Smooth muscle cell (in vitro differentiated cells): ENCODE data around the gene WWOX. TPM values are rescaled to one million over a fixed set of nuclear protein-coding genes. Genes with fewer than 3 reads are reported as not detected.

Experiments used
- DNase-seq: peaks from one replicate; lab custom pipeline; 2025; ENCODE audit not compliant: unreplicated experiment; lab: John Stamatoyannopoulos, UW
- H2AFZ ChIP-seq: fragments of 200-600 bp; sonication (generic); 2 replicates; pipeline ENCODE4 v1.6.0; 2016; ENCODE audit warnings: antibody characterized with exemption, low read depth, mild to moderate bottlenecking
- H3F3A ChIP-seq: fragments of 200-600 bp; sonication (generic); 2 replicates; pipeline ENCODE4 v1.6.0; 2017; ENCODE audit warnings: antibody characterized with exemption, low read depth
- H3K27ac ChIP-seq: fragments of 200-600 bp; sonication (generic); 2 replicates; pipeline ENCODE4 v1.5.1; 2016; ENCODE audit warnings: low read depth, mild to moderate bottlenecking
- H3K27me3 ChIP-seq: fragments of 200-600 bp; sonication (generic); 2 replicates; pipeline ENCODE4 v1.6.1; 2016; ENCODE audit warnings: low read depth, mild to moderate bottlenecking
- H3K36me3 ChIP-seq: fragments of 200-600 bp; sonication (generic); 2 replicates; pipeline ENCODE4 v1.5.1; 2016; ENCODE audit warnings: low read depth
- H3K4me1 ChIP-seq: fragments of 200-600 bp; sonication (generic); 2 replicates; pipeline ENCODE4 v1.5.1; 2016; ENCODE audit warnings: low read depth
- H3K4me2 ChIP-seq: fragments of 200-600 bp; sonication (generic); 2 replicates; pipeline ENCODE4 v1.6.0; 2016; ENCODE audit warnings: mild to moderate bottlenecking
- H3K4me3 ChIP-seq: fragments of 200-600 bp; sonication (generic); 2 replicates; pipeline ENCODE4 v1.5.1; 2016; ENCODE audit warnings: mild to moderate bottlenecking
- H3K79me2 ChIP-seq: fragments of 200-600 bp; sonication (generic); 2 replicates; pipeline ENCODE4 v1.6.0; 2016; ENCODE audit warnings: low read depth, mild to moderate bottlenecking
- H3K9ac ChIP-seq: fragments of 200-600 bp; sonication (generic); 2 replicates; pipeline ENCODE4 v1.6.0; 2016; ENCODE audit warnings: low read depth
- H3K9me3 ChIP-seq: fragments of 200-600 bp; sonication (generic); replicated peaks from 2 replicates; pipeline ENCODE4 v1.5.1; 2016; ENCODE audit warnings: low read depth
- H4K20me1 ChIP-seq: fragments of 200-600 bp; sonication (generic); 2 replicates; pipeline ENCODE4 v1.6.0; 2016; ENCODE audit warnings: low read depth
- WGBS: methylation state at CpG from one replicate; pipeline ENCODE4 v1.1.7; 2016; ENCODE audit warnings: low lambda C conversion rate; 5-methylcytosine and 5-hydroxymethylcytosine counted together
- polyA plus RNA-seq: library from polyadenylated mRNA; unstranded; fragments of >200 nt; fragmentation: Nextera tagmentation; extraction: Ambion mirVana; gene quantifications from 2 replicates; pipeline ENCODE4 v1.2.1, GENCODE V29; 2016
- total RNA-seq: library from RNA; depleted of rRNA; stranded (reverse); fragments of >200 nt; gene quantifications from 2 replicates; pipeline ENCODE4 v1.2.3, GENCODE V29; 2014
- TF ChIP-seq, protein P1 (sequence below): fragments of 200-600 bp; sonication (generic); IDR thresholded peaks from 2 replicates; pipeline ENCODE4 v1.5.1; 2017; ENCODE audit warnings: borderline replicate concordance, mild to moderate bottlenecking, antibody characterized with exemption; ENCODE audit not compliant: insufficient read depth, poor library complexity, severe bottlenecking

Gene WWOX
- total and polyA plus RNA-seq, 2 experiments from 2014 or later = 7.5 to 14.0 TPM

DNA sequence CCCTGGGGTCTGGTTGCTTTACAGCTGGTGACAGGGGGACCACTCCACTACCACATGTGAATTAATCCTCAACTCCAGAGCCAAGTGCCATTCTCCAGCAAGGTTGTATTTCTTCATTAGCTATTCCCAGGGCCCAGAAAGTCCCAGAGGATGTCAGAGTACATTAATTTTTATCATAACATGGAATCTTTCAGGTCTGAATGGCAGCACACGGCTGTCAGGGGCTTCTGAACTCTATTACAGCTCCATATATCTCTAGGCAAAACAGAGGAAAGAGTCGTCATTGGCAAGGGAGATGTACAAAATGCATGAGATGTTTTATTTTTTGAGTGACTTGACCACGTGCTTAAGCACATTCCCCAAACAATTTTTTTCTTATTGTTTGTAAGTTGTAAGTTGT lies 303.4 kb downstream of the WWOX start:
- Histone ChIP-seq H3F3A (no peaks in the 10 kb centered on the region), H3K4me1 (peaks cover 3% of the 10 kb centered on the region), H3K4me3 (no peak overlapping the region), H4K20me1 (no peaks in the 10 kb centered on the region), H3K79me2 (no peaks in the 10 kb centered on the region), H3K36me3 (no peaks in the 10 kb centered on the region), H3K4me2 (no peak overlapping the region), H2AFZ (no peak overlapping the region), H3K9me3 (no peaks in the 10 kb centered on the region), H3K9ac (no peak overlapping the region), H3K27me3 (no peaks in the 10 kb centered on the region), H3K27ac (no peak overlapping the region)
- no peak for DNase-seq
- WGBS = 88% methylated on average over 3 of the region's 3 CpGs
- TF ChIP-seq, protein P1, sequence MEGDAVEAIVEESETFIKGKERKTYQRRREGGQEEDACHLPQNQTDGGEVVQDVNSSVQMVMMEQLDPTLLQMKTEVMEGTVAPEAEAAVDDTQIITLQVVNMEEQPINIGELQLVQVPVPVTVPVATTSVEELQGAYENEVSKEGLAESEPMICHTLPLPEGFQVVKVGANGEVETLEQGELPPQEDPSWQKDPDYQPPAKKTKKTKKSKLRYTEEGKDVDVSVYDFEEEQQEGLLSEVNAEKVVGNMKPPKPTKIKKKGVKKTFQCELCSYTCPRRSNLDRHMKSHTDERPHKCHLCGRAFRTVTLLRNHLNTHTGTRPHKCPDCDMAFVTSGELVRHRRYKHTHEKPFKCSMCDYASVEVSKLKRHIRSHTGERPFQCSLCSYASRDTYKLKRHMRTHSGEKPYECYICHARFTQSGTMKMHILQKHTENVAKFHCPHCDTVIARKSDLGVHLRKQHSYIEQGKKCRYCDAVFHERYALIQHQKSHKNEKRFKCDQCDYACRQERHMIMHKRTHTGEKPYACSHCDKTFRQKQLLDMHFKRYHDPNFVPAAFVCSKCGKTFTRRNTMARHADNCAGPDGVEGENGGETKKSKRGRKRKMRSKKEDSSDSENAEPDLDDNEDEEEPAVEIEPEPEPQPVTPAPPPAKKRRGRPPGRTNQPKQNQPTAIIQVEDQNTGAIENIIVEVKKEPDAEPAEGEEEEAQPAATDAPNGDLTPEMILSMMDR = no peak

DNA sequence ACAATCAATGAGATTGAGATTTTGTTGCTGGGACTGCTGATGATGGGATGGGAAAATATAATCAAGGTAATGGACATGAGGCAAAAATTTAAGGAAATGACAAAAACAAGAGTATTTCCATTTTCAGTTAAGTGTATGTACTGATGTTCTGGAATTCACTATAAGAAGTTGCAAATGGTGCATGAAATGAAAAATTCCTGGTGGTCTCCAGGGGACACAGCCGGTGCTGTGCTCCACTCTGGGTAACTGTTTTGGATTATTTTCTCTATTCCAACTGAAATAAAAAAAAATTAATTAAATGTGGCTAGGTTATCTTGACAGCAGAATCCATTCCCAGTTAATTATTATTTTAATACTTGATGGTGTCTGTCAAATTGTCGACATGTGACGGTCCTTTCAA lies 305.6 kb downstream of the WWOX start:
- H3K9ac ChIP-seq = no peak overlapping the region
- no peak overlapping the region for H3K4me2 ChIP-seq
- no peaks in the 10 kb centered on the region for H3K9me3 ChIP-seq
- peaks cover 3% of the 10 kb centered on the region for H3K4me1 ChIP-seq
- no peaks in the 10 kb centered on the region for H3F3A ChIP-seq
- no peaks in the 10 kb centered on the region for H3K36me3 ChIP-seq
- DNase-seq = no peak
- no peaks in the 10 kb centered on the region for H3K27me3 ChIP-seq
- no peak overlapping the region for H2AFZ ChIP-seq
- no peaks in the 10 kb centered on the region for H4K20me1 ChIP-seq
- H3K4me3 ChIP-seq = no peak overlapping the region
- TF ChIP-seq, protein P1 = no peak
- no peak overlapping the region for H3K27ac ChIP-seq
- no peaks in the 10 kb centered on the region for H3K79me2 ChIP-seq
- WGBS = 92% methylated on average over 3 of the region's 3 CpGs

DNA sequence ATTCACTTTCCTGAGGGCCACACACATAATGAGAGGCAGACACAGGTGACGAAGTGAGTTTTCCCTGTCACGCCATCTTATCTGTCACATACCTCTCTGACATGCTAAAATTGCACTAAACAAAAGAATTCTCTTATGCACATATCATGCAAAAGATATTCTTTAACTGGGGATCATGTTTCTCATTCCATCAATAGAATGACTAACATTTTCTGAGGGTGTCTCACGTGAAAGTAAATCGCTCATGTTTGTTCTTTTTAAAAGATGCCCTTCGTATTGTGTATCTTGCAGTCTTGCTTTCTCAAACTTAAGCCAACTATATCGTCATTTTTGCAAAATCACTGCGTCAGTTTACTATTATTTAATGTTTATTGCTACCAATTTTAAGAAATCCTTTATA lies 306.4 kb downstream of the WWOX start:
- no peak overlapping the region for H3K27ac ChIP-seq

DNA sequence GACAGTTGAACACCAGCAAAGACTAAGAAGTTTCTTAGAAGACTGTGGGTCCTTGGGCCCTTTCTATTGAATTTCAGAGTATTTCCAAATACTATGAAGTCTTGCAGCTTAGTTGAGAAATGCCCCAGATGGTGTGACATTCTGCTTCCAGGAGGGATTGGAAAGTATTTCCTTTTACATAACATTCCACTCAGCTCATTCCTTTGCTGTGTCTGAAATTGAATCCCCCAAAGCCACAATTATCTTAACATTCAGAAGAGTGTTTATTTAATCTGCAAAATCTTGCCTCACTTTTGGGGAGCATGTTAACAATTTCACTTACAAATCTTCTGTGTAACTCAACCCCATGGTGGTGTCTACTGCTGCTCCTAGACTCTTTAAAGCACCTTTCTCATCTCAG lies 307.7 kb downstream of the WWOX start:
- H4K20me1 ChIP-seq = no peaks in the 10 kb centered on the region
- no peak overlapping the region for H3K9ac ChIP-seq
- DNase-seq = no peak
- H3K9me3 ChIP-seq = no peaks in the 10 kb centered on the region
- no peak overlapping the region for H3K4me3 ChIP-seq
- H3K36me3 ChIP-seq = no peaks in the 10 kb centered on the region
- no peaks in the 10 kb centered on the region for H3F3A ChIP-seq
- no peaks in the 10 kb centered on the region for H3K27me3 ChIP-seq
- peak overlapping the region; percentile 27 for H3K4me2 ChIP-seq
- no peak overlapping the region for H2AFZ ChIP-seq
- TF ChIP-seq, protein P1 = no peak
- peaks cover 3% of the 10 kb centered on the region for H3K4me1 ChIP-seq
- H3K27ac ChIP-seq = peak overlapping the region; percentile 63
- H3K79me2 ChIP-seq = no peaks in the 10 kb centered on the region

More for the DNA sequence above, 306.4 kb downstream of the WWOX start:
- no peak overlapping the region for H3K9ac ChIP-seq
- no peaks in the 10 kb centered on the region for H3K79me2 ChIP-seq
- 83% methylated on average over 7 of the region's 7 CpGs for WGBS
- peaks cover 3% of the 10 kb centered on the region for H3K4me1 ChIP-seq
- H3K4me3 ChIP-seq = no peak overlapping the region
- TF ChIP-seq, protein P1 = no peak
- no peak overlapping the region for H2AFZ ChIP-seq
- DNase-seq = no peak
- H4K20me1 ChIP-seq = no peaks in the 10 kb centered on the region
- H3K36me3 ChIP-seq = no peaks in the 10 kb centered on the region
- no peak overlapping the region for H3K4me2 ChIP-seq
- H3K27me3 ChIP-seq = no peaks in the 10 kb centered on the region
- H3F3A ChIP-seq = no peaks in the 10 kb centered on the region
- H3K9me3 ChIP-seq = no peaks in the 10 kb centered on the region
